CD1c-positive myeloid dendritic cell (primary cell): ENCODE data around the gene EHMT1.
"Not testable (repeated sequence)": the region's sequence is repeated elsewhere in the genome, so short reads cannot be mapped to it uniquely, and the experiment has no call there.

Experiments used
- DNase-seq: peaks from one replicate; pipeline ENCODE4 v3.0.0-alpha.2; 2016; ENCODE audit errors: extremely low spot score

The EHMT1 gene

GRCh38 chr9:137865581-137866145, 246.9 kb downstream of the EHMT1 start:
- no peak for DNase-seq

- no peak for DNase-seq
These were observed 247.7 kb downstream of the EHMT1 start for GRCh38 chr9:137866226-137867141.

DNA sequence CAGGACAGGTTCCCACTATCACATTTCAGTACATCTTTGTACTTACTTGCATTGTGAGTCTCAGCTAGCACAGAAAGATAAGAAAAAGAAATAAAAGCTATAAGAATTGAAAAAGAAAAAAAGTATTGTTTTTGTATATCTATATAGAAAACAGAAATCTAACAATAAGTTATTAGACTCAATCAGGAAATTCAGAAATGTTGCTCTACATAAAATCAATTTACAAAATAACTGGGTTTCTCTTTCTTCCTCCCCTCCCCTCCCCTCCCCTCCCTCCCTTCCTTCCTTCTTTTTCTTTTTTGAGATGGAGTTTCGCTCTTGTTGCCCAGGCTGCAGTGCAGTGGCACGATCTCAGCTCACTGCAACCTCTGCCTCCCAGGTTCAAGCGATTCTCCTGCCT, 251.6 kb downstream of the EHMT1 start:
- no peak for DNase-seq

DNA sequence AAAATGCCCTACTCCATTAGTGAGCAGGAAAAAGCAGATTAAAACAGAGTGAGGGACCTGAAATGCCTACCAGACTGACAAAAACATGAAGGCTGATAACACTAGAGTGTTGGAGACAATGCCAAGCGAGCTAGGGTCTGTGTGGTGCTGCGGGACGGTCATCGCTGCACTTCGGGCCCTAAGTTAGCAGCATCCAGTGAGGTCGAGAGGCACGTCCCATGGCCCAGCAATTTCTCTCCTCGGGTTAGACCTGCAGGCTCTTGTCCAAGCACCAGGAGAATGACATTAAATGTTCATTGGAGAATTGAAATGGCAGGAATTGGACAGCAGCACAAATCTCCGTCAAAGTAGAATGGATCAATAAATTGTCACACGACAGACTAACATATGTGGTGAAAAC, 253.5 kb downstream of the EHMT1 start:
- no peak for DNase-seq

- no peak for DNase-seq
These were observed 254.6 kb downstream of the EHMT1 start for GRCh38 chr9:137873408-137873807.

- no peak for DNase-seq
These were observed 255.1 kb downstream of the EHMT1 start for GRCh38 chr9:137873858-137874362.

DNA sequence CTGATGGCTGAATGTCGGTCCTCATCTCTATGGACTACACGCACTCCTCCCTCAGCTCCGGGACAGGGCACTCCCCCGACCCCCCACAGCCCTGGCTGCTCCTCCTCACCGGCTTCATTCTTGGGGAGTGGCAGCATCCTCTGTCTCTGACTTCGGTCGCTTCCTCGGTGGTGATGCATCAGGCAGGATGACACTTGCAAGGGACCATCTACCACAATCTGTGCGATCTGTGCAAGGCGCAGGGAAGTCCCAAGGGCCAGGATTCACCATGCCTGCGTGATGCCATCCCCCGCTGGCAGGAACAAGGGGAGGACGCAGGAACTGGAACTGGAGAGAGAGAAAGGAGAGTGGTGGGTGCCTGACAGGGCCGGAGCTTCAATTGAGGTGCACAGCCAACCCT, 256.5 kb downstream of the EHMT1 start:
- no peak for DNase-seq

GRCh38 chr9:137875846-137876245, 257.0 kb downstream of the EHMT1 start:
- no peak for DNase-seq

DNA sequence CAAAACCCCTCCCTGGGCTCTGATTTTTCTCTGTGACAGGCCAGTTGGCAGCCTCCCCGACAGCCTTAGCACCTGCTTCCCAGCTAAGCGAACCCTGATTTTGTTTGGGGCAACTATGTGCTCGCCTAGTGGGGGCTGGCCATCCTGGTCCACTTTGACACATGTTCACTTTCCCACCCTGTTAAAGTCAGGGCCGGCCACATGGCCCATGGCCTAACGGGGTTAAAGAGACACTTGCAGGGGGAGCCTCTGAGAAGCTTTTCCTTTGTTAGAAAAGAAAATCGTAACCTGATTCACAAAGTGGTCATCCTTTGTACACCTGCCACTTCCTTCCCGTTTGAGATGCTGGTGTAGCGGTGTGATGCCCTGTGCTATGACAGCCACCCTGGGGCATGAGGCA, 257.5 kb downstream of the EHMT1 start:
- DNase-seq: no peak

DNA sequence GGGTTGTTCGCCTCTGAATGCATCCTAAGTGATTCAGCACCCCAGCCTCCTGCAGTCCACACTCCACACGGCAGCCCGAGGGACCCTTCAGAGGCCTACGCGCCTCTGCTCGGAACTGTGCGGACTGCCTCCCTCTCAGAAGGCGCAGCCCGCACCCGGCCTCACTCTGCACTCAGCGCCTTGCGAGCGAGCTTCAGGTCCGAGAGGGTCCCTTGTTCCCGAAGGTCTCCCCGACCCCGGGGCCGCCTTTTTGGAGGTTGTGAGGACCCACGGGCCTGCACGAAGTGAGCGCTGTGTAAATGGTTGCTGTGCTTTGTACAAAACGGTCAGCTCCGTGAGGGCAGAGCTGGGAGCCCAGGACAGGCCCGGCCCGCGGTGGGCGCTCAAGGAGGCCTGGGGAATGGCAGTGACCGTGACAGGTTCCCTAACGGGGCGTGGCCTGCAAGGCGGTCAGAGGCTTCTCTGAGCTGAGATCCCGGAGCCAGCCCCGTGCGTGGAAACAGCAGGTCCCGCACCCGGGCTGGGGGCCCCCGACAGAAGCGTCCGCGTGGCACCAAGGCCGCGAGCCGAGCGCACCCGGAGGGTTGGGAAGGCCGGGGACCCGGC, 258.1 kb downstream of the EHMT1 start:
- DNase-seq: no peak

GRCh38 chr9:137877506-137878122, 258.8 kb downstream of the EHMT1 start, which contains the start of gene CACNA1B:
TSS of gene CACNA1B (plus strand) at chr9:137877782. CDS start at chr9:137877934, 152 bp downstream.
- DNase-seq: not testable (repeated sequence)

DNA sequence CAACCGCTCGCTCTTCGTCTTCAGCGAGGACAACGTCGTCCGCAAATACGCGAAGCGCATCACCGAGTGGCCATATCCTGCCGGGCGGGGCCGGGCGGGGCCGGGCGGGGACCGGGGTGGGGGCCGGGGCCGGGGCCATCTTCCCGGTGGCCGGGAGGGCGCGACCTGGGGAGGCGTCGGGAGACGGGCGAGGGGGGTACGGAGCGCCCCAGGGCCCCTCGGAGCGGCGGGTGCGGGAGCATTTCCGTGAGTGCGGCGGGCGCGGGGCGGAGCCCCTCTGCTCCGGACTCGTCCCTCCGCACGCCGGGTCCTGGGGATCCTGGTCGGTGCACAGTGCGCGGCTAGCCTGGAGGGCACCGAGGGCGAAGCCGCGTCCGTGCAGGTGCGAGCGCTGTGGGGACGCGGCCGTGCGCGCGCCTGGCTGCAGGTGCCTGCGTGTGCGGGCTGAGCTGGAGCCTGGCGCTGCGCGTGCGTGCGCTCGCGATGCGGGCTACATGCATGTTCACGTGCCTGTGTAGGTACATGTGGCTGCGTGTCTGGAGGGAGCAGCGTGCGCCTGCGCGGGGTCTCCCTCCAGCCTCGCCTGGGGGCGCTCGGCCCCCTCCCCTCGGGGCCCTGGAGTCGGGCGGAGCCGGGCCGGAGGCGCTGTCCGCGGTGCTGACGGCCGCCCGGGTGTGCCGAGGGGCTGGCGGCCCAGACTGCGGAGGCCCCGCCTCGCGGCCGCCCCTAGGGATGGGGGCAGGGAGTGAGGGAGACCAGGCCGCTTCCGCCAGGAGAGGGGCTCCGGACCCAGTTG, 259.5 kb downstream of the EHMT1 start:
- DNase-seq: peak; percentile 3

DNA sequence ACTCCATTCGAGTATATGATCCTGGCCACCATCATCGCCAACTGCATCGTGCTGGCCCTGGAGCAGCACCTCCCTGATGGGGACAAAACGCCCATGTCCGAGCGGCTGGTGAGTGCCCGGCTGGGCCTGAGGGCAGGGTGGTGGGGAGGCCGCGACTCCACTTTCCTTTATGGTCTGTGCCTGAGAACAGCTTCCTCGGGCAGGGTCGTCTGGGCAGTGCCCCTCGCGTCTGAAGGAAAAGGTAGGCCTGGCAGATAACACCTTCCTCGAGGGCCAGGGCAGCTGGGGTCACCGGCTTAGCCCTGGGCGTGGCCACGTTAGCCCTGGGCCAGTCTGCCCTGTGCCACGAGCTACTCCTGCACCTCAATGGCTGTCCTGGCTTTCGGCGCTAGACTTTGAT, 260.2 kb downstream of the EHMT1 start:
- no peak for DNase-seq

DNA sequence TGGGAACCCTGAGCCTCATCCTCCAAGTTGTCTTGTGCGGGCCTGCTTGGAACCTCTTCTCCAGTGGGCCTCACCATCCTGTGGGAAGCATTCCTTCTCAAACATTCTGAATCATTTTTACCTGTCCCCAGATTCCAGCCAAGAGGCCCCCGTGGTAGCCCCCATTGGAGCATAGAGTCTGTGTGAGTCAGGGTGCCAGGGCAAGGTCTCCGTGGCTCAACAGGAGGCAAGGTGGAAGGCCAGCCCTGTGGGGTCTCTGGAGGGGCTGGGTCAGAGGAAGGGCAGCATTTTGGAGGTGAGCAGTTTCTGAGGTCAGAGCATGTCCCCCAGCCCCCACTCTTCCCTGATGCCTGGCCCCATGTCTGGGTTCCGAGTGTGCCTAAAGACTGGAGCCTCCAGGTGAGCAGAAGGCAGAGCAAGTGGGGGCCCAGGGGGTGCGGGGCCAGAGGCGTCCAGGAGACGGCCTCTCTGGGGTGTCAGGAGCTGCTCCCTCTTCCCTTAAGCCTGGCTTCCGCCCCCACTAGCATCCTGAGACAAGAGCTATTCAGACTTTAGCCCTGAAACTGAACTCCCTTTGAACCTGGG, 260.9 kb downstream of the EHMT1 start:
- no peak for DNase-seq

DNA sequence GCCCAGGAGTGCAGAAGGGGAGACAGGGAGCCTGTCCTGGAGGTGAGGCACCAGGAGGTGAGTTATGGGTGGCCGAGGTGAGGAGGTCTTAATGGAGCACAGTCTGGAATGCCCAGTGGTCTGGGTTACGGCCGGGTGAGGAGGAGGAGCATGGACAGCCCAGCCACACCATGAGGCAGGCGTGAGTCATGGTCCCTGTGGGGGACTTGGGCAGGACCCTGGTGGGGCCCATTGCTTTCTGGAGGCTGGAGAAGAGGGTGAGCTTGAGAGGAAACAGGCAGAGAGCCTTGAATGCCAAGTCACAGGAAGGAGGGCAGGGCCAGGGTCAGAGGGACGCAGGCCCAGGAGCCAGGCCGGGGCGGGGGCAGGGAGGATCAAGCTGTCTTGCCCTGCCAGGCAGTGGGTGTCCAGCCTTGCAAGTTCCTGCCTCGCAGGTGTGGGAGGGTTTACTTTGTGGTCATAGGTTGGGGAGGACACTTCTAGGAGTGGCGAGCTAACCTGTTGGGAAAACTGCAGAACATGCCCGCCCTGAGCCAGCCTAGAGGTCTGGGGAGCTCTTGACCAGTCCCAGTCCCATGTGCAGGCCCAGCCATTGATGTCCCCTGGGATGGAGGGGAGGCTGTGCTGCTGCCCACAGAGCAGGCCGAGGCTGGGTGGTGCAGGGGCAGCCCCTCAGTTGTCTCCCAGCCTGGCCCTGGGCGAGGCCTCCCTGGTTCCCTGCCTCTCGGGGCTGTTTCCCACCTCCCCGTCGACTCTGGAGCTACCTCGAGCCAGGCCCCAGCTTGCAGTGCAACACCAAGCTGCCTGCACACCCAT, 261.6 kb downstream of the EHMT1 start:
- no peak for DNase-seq

DNA sequence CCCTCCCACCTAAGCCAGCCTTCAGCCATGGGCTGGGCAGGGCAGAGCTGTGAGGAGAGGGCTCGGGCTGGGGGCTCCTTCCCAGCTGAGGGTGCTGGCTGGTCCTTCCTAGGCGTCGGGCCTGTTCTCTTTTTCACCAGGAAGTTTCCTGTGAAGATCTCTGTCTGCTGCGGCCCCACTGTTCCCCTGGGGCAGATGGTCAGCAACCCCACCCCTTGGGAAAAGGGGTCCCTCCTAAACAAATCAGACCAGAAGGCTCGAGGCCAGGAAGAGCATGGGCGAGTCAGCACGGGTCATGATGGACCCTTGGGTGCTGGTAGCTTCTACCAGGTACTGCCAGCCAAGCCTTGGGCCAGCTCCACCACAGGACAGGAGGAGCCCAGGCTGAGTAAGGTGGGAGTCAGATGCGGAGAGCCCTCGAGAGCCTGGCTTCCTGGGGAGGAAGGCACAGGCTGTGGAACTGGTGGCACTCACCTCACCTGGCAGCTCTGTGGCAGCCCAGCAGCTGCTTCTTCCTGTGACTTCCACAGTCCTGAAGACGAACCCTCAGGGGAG, 262.2 kb downstream of the EHMT1 start:
- DNase-seq: no peak

- no peak for DNase-seq
These were observed 263.0 kb downstream of the EHMT1 start for GRCh38 chr9:137881591-137882505.

GRCh38 chr9:137882506-137882821, 263.7 kb downstream of the EHMT1 start:
- DNase-seq: no peak

- DNase-seq: not testable (repeated sequence)
These were observed 265.2 kb downstream of the EHMT1 start for GRCh38 chr9:137883977-137884376.
